DND-41 (cell line): ENCODE results near the gene YPEL3.
A peak's percentile ranks its signal among the peaks of the same experiment; 100 is the strongest.

ENCODE experiments used
- ATAC-seq: fragments of 200-7000 bp; cut with Tn5 transposase; 3 replicates; pipeline ENCODE4 v1.9.1; 2021; ENCODE audit warnings: low read depth; ENCODE audit not compliant: insufficient read depth
- DNase-seq: peaks from one replicate; pipeline ENCODE4 v3.0.0-alpha.2; 2020
- H2AFZ ChIP-seq: 2 replicates; pipeline ENCODE4 v1.6.0; 2012; ENCODE audit warnings: low read depth, low read length
- H3K27ac ChIP-seq: 2 replicates; pipeline ENCODE4 v1.5.1; 2012; ENCODE audit warnings: low read length, inconsistent platforms
- H3K27me3 ChIP-seq: fragments of 200-600 bp; sonication (generic); 2 replicates; pipeline ENCODE4 v1.6.0; 2012; ENCODE audit warnings: low read length, mild to moderate bottlenecking, inconsistent platforms; ENCODE audit not compliant: insufficient read depth, poor library complexity
- H3K36me3 ChIP-seq: 2 replicates; pipeline ENCODE4 v1.5.1; 2012; ENCODE audit warnings: low read length, inconsistent platforms; ENCODE audit not compliant: insufficient read depth
- H3K4me1 ChIP-seq: 2 replicates; pipeline ENCODE4 v1.5.1; 2012; ENCODE audit warnings: mild to moderate bottlenecking, low read length; ENCODE audit not compliant: insufficient read depth
- H3K4me2 ChIP-seq: 2 replicates; pipeline ENCODE4 v1.6.0; 2012; ENCODE audit warnings: mild to moderate bottlenecking, moderate library complexity, low read length, inconsistent platforms; ENCODE audit not compliant: insufficient read depth
- H3K4me3 ChIP-seq, 2 experiments: fragments of 200-600 bp in 1 of 2; shearing (Covaris generic) in 1 of 2; 2 replicates each; pipeline ENCODE4 v1.5.1; 2012 to 2016; ENCODE audit warnings: inconsistent platforms in 2 of 2, low read length in 2 of 2, mild to moderate bottlenecking in 2 of 2, low read depth in 1 of 2, moderate library complexity in 1 of 2
- H3K79me2 ChIP-seq: 2 replicates; pipeline ENCODE4 v1.6.0; 2012; ENCODE audit warnings: low read length, inconsistent platforms; ENCODE audit not compliant: insufficient read depth
- H3K9ac ChIP-seq: 2 replicates; pipeline ENCODE4 v1.6.0; 2012; ENCODE audit warnings: low read depth, mild to moderate bottlenecking, inconsistent platforms, low read length, moderate library complexity
- H3K9me3 ChIP-seq: 2 replicates; pipeline ENCODE4 v1.5.1; 2012; ENCODE audit warnings: low read length, moderate library complexity, mild to moderate bottlenecking, inconsistent platforms; ENCODE audit not compliant: insufficient read depth, severe bottlenecking
- H4K20me1 ChIP-seq: 2 replicates; pipeline ENCODE4 v1.6.0; 2012; ENCODE audit warnings: low read length; ENCODE audit not compliant: insufficient read depth
- EZH2 ChIP-seq: IDR thresholded peaks from 3 replicates; pipeline ENCODE4 v1.6.1; 2012; ENCODE audit warnings: borderline replicate concordance, low read depth, mild to moderate bottlenecking, moderate library complexity, low read length, inconsistent platforms; ENCODE audit not compliant: severe bottlenecking
- TF ChIP-seq, protein P1 (sequence below): IDR thresholded peaks from 2 replicates; pipeline ENCODE4 v1.5.1; 2012; ENCODE audit warnings: borderline replicate concordance, low read length, moderate library complexity, mild to moderate bottlenecking; ENCODE audit not compliant: poor library complexity, severe bottlenecking; ENCODE audit errors: extremely low read depth

Gene YPEL3

GRCh38 chr16:30096105-30096861 is at the start of gene YPEL3:
Gene YPEL3 (minus strand): TSS chr16:30096213. CDS start chr16:30095482, 731 bp downstream.
- H2AFZ ChIP-seq = peak within 1 kb of the TSS; percentile 72
- peak within 1 kb of the TSS; percentile 84 for H3K4me2 ChIP-seq
- peak within 1 kb of the TSS; percentile 79 for H3K27ac ChIP-seq
- no peaks in the 10 kb centered on the region for H3K27me3 ChIP-seq
- peaks cover 29% of the 10 kb centered on the region for H3K9me3 ChIP-seq
- no peaks in the 10 kb centered on the region for H4K20me1 ChIP-seq
- H3K4me3 ChIP-seq = peak within 1 kb of the TSS; percentile 14 to 66; a peak in 3 of 4 replicates
- H3K4me1 ChIP-seq = peaks cover 37% of the 10 kb centered on the region
- ATAC-seq (peak; percentile 65), DNase-seq (peak; percentile 94)
- TF ChIP-seq, protein P1, sequence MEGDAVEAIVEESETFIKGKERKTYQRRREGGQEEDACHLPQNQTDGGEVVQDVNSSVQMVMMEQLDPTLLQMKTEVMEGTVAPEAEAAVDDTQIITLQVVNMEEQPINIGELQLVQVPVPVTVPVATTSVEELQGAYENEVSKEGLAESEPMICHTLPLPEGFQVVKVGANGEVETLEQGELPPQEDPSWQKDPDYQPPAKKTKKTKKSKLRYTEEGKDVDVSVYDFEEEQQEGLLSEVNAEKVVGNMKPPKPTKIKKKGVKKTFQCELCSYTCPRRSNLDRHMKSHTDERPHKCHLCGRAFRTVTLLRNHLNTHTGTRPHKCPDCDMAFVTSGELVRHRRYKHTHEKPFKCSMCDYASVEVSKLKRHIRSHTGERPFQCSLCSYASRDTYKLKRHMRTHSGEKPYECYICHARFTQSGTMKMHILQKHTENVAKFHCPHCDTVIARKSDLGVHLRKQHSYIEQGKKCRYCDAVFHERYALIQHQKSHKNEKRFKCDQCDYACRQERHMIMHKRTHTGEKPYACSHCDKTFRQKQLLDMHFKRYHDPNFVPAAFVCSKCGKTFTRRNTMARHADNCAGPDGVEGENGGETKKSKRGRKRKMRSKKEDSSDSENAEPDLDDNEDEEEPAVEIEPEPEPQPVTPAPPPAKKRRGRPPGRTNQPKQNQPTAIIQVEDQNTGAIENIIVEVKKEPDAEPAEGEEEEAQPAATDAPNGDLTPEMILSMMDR = no peak
- no peak for TF ChIP-seq EZH2
- peaks cover 7% of the 10 kb centered on the region for H3K79me2 ChIP-seq
- H3K9ac ChIP-seq = peak within 1 kb of the TSS; percentile 66
- peaks cover 16% of the 10 kb centered on the region for H3K36me3 ChIP-seq

- DNase-seq (no peak), ATAC-seq (no peak)
- Histone ChIP-seq H3K4me3 (no peak overlapping the region), H3K4me1 (no peaks in the 10 kb centered on the region), H3K27ac (no peak overlapping the region), H3K79me2 (no peaks in the 10 kb centered on the region), H3K4me2 (no peak overlapping the region), H3K9ac (no peak overlapping the region), H2AFZ (no peak overlapping the region), H3K9me3 (peaks cover 10% of the 10 kb centered on the region), H3K36me3 (no peaks in the 10 kb centered on the region), H3K27me3 (no peaks in the 10 kb centered on the region), H4K20me1 (no peaks in the 10 kb centered on the region)
- TF ChIP-seq, protein P1 = no peak
- TF ChIP-seq EZH2 = no peak
Observed at GRCh38 chr16:30145657-30146056, 49.6 kb upstream of the YPEL3 start.

GRCh38 chr16:30144917-30145316 is 48.9 kb upstream of the YPEL3 start:
- Histone ChIP-seq H3K4me3 (no peak overlapping the region), H2AFZ (no peak overlapping the region), H3K79me2 (no peaks in the 10 kb centered on the region), H4K20me1 (no peaks in the 10 kb centered on the region), H3K27ac (no peak overlapping the region), H3K36me3 (no peaks in the 10 kb centered on the region), H3K27me3 (no peaks in the 10 kb centered on the region), H3K4me2 (no peak overlapping the region), H3K4me1 (no peaks in the 10 kb centered on the region), H3K9ac (no peak overlapping the region), H3K9me3 (peaks cover 10% of the 10 kb centered on the region)
- DNase-seq (no peak), ATAC-seq (no peak)
- TF ChIP-seq, protein P1 = no peak
- no peak for TF ChIP-seq EZH2
